ENCODE results near the gene PTPRN2. TPM values are rescaled to one million over a fixed set of nuclear protein-coding genes. Genes with fewer than 3 reads are reported as not detected.
"Not testable (repeated sequence)": the region's sequence is repeated elsewhere in the genome, so short reads cannot be mapped to it uniquely, and the experiment has no call there.

Gene PTPRN2
- polyA plus RNA-seq, 4 donors: 7.3 to 11.4 (median 8.0) TPM

GRCh38 chr7:157736341-157736740 lies 851.3 kb downstream of the PTPRN2 start:
- no peak for DNase-seq (ENCODE audit: low read depth in 4 of 4, low spot score in 2 of 4)

GRCh38 chr7:157735826-157736225 lies 851.8 kb downstream of the PTPRN2 start:
- DNase-seq (ENCODE audit: low read depth in 4 of 4, low spot score in 2 of 4): no peak

GRCh38 chr7:157734676-157735640 lies 852.7 kb downstream of the PTPRN2 start:
- DNase-seq (ENCODE audit: low read depth in 4 of 4, low spot score in 2 of 4): no peak

GRCh38 chr7:157733760-157734395 lies 853.7 kb downstream of the PTPRN2 start:
- DNase-seq (ENCODE audit: low read depth in 4 of 4, low spot score in 2 of 4): not testable (repeated sequence)

GRCh38 chr7:157731126-157731525 lies 856.5 kb downstream of the PTPRN2 start:
- DNase-seq (ENCODE audit: low read depth in 4 of 4, low spot score in 2 of 4): no peak

- no peak for DNase-seq (ENCODE audit: low read depth in 4 of 4, low spot score in 2 of 4)
These were observed 857.0 kb downstream of the PTPRN2 start for GRCh38 chr7:157730614-157731013.

GRCh38 chr7:157729566-157729965 lies 858.1 kb downstream of the PTPRN2 start:
- no peak for DNase-seq (ENCODE audit: low read depth in 4 of 4, low spot score in 2 of 4)

GRCh38 chr7:157727964-157728615 lies 859.5 kb downstream of the PTPRN2 start:
- no peak for DNase-seq (ENCODE audit: low read depth in 4 of 4, low spot score in 2 of 4)

GRCh38 chr7:157726764-157727163 lies 860.9 kb downstream of the PTPRN2 start:
- DNase-seq (ENCODE audit: low read depth in 4 of 4, low spot score in 2 of 4): no peak

- DNase-seq (ENCODE audit: low read depth in 4 of 4, low spot score in 2 of 4): not testable (repeated sequence)
These were observed 862.3 kb downstream of the PTPRN2 start for GRCh38 chr7:157725312-157725711.

GRCh38 chr7:157723205-157723604 lies 864.4 kb downstream of the PTPRN2 start:
- DNase-seq (ENCODE audit: low read depth in 4 of 4, low spot score in 2 of 4): no peak

- DNase-seq (ENCODE audit: low read depth in 4 of 4, low spot score in 2 of 4): no peak
These were observed 865.2 kb downstream of the PTPRN2 start for GRCh38 chr7:157722137-157723060.

- DNase-seq (ENCODE audit: low read depth in 4 of 4, low spot score in 2 of 4): no peak
These were observed 866.0 kb downstream of the PTPRN2 start for GRCh38 chr7:157721468-157722136.

- DNase-seq (ENCODE audit: low read depth in 4 of 4, low spot score in 2 of 4): no peak
These were observed 867.6 kb downstream of the PTPRN2 start for GRCh38 chr7:157719705-157720655.

- DNase-seq (ENCODE audit: low read depth in 4 of 4, low spot score in 2 of 4): no peak
These were observed 868.5 kb downstream of the PTPRN2 start for GRCh38 chr7:157719008-157719682.

- DNase-seq (ENCODE audit: low read depth in 4 of 4, low spot score in 2 of 4): no peak
These were observed 869.2 kb downstream of the PTPRN2 start for GRCh38 chr7:157718303-157719007.

Data from left renal cortex interstitium (tissue), 4 donors.